ENCODE results near the gene PRSS22.

The PRSS22 gene

DNA sequence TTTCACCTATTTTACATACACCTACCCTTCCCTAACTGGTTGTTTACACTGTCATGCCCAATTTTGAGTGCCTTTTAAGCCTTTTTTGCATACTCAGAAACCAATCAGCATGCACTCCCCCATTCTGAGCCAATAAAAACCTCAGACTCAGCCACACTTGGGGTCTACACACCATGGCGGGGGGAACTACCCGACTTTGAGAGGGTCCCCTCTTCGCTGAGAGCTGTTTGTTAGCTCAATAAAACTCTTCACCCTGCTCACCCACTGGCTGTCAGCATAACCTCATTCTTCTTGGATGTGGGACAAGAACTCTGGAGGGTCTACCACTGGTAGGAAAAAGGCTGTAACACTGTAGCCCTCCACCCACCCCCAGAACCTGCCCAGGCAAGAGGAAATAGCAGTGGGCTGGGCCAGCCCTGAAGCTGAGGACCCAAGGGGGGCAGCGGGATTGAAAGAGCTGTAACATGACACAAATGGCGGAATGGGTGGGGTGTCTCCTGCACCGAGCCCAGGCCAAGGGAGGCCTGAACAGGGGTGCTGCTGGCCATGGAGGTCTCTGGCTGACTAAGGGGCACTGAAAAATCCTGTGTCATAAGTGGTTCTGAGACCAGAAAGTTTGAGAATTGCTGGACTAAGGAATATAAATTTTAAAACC is 22.0 kb upstream of the PRSS22 start:
- DNase-seq: no peak

DNA sequence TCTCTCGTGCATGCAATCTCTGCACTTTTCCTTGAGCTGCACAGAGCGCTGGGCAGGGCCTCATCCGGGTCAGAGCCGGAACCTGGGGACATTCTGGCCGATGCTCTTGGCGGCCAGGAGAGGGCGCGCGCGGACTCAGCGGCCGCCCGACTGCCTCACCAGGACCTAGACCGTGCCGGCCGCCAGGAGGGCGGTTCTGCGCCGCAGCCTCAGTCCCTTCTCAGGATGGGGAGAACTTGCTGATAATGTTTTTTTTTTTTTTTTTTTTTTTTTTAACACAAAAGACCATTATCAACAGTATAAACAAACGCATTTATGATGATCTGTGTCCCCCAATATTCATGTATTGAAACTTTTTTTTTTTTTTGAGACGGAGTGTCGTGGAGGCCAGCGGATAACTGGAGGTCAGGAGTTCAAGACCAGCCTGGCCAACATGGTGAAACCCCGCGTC is 17.0 kb upstream of the PRSS22 start:
- peak; percentile 71 for DNase-seq

DNA sequence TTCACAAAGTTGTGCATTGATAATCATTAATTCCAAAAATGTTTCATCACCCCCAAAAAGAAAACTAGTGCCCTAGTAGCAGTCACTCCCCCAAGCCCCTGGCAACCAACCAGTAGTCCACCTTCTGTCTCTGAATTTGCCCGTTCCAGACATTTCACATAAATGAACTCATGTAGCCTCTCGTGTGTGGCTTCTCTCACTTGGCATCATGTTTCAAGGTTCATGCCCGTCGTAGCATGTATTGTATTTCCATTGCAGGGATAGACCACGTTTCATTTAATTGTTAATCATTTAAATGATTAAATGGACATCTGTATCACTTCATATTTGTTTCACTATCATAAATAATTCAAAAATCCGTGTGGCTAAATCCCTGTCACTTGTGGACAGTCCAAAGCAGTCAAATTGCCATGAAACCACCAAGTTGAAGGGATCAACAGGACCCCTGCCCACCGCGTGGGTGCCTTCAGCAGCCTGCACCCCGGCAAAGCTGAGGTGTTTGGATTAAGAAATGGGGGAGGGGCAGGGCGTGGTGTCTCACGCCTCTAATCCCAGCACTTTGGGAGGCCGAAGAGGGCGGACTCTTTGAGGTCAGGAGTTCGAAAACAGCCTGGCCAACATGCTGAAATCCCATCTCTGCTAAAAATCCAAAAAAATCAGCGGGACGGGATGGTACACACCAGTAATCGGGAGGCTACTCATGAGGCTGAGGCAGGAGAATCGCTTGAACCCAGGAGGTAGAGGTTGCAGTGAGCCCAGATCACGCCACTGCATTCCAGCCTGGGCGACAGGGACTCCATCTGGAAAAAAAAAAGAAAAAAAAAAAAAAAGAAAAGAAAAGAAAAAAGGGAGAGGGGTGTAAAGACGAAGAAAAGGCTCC is 16.3 kb upstream of the PRSS22 start:
- no peak for DNase-seq

DNA sequence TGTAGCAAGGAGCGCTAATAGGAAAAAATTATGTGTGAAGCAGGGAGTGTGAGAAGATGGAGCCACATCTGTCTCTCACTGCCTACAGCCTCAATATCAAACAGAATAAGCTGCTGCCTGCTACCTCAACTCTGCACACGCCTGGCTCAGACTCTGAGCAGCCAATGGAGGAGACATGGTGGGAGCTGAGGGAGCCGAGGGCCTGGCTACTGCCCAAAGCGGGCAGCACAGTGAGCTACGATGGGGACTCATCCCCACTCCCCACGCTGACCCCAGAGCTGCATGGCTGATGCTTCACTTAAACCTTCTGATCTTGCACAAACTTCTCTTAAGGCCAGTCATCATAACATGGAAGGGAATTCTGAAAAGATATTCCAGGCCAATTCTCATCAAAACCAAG is 14.0 kb upstream of the PRSS22 start:
- DNase-seq: no peak

DNA sequence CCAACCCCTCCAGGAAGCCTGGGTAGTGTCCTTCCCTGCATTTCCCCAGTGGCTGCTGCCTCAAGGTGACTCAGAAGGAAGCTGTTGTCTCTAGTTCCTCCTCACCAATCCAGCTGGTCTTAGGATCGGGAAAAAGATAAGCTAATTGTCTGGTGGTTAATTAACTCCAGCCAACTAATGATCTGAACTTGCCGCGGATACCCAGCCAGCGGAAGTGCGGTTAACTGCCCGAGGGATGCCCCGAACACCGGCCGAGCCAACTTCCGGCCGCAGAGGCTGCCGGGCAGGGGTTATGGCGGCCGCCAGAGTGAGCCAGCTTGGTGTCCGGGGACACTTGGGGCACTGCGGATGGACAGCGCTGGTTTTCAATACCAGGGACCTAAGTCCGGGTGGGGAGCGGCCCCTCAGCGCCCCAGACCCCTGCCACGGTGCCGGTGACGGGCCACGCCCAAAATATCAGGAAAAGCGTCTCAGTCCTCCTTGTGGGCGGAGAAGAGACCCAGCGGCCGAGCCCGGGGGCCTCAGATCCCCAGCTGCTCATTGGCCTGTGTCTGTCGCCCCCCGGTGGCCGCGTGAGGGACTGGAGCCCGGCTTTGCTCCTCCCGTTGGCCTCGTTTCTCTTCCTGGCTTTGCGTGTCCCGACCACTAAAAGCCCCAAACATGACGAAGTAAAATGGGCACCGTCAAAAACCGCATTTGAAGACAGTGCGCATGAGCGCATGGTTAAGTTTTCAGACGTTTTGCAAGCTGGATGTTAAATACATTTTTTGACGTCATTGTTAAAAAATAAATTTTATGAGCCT is 10.2 kb upstream of the PRSS22 start:
- DNase-seq: peak; percentile 98

DNA sequence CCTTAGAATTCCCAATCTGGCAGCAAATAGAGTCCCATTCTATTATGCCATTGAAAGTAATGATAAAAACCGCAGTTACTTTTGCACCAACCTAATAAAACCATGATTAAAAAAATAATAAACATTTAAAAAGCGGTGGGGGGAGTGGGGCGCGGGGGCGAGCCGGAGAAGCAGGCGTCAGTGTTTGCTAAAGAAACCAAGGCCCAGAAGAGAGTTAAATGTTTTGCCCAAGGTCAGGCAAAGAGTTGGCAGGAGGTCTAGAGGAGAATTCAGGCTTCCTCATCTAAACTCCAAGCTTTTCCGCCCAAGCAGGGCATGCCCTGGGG is 9.7 kb upstream of the PRSS22 start:
- no peak for DNase-seq

DNA sequence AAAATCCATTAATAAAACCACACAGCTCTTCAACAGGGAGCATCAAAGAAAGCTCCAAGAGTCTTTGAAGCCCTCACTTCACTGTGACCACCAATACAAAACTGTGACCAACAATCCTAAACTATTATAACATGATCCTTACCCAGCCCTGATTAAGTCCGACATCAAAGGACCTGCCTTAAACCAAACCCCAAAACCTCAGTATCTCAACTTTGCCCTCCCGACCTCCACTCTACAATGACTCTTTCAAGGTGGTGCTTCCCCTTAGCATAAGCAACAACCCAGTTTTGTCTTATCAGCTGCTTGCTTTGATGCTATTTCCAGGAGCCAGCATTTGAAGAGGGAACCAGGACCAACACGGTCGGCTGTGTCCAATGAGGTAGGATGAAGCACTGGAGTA is 8.5 kb upstream of the PRSS22 start:
- no peak for DNase-seq

DNA sequence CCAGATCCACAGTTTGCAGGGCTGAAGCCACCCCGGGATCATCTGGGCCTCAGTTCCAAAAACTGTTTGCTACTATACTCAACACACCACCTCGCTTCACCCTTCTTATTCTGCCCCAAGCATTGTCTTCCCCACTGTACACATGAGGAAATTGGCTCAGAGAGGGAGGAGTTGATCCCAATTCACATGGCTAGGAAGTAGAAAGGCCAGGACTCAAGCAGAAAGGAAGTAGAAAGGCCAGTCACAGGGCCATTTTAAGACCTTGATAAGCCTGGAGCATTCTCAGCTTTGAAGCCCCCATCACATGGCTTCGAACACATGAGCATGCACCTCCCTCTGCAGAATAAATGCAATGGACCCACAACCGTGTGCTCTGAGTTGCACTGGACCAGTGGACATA is 7.7 kb upstream of the PRSS22 start:
- no peak for DNase-seq

DNA sequence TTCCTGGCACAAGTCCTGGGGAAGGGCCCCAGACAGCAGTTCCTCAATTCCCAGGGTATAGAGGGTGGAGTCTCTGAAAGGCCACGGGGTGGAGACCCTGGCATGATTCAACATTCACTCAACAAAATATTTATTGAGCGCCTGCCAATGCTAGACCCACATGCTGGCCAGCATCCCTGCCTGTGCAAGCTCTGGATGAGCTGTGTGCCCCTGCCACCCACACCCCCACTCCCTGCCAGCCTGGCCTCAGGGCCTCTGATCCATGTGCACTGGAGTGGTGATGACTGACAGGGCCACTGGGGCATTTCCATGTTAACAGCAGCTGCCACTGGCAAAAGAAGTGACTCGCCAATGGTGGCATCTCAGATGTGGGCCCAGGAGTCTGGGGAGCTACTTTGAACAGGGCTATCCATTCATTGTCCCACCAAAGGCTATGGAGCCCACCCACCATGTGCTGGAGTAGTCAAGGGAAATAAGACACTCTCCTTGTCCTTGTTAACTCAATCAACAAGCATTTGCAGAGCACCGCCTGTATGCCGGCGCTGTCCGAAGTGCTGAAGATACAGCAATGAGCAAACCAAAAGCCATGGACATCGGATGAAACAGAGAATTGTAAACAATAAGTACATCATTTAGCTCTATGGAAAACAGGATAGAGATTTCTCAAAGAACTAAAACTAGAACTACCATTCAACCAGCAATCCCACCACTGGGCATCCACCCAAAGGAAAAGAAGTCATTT is 3.0 kb upstream of the PRSS22 start:
- no peak for DNase-seq

DNA sequence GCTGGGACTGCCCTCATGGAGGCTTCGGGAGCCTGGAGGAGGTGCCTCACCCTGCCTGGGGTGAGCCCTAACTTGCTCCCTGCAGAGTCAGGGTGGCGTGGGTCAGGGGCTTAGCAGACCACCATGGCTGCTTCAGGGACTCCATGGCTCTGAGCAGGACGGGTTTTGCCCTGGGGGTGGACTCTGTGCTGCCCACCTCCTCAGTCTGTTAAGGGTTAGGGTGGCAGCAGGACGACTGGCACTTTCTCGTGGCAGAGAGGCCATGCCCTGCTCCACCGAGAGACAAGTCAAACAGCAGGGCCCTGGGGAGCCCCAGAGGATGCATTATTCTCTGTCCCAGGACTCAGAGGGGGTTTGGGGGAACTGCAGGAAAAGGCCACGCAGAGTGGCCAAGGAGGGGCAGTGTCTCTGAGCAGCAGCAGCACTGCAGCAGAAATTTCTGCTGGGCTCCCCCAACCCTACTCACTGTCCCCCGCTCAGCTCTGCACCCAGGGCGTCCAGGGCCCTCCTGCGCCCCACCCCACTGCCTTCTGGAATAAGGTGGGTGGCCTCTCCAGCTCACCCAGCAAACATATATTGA is 1.8 kb upstream of the PRSS22 start:
- DNase-seq: no peak

DNA sequence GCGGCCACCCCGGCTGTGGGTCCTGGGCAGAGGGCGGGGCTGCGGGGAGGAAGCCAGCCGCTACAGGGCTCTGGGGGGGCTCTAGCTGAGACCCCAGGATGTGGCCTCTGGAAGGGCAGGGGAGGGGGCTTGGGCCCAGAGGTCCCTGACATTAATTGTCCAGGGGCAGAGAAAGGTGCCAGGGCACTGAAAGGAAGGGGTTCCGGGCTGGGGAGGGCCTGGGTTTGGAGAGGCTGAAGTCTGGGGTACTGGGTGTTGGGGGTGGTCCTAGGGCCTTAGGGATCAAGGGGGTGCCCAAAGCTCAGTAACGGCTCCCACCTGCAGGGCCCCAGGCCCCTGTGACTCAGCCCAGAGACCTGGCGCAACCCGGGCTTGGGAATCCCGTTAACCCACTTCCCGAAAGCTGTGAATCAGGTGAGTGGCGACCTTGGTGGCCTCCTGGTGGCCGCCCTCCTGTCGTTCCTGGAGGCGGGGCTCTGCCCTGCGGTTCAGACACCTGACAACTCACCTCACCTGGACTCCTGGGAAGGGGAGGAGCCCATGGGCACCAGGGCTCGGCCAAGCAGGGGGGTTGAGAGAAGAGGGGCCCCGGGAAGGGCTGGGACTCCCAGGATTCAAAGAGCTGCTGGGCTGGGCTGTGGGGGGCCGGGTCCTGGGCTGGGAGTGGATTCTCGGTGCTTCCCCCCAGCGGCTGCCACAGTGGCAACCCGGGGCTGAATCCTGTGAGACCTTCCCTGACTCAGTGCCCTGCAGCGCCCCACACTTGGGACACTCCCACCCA is 465 bp upstream of the PRSS22 start:
- DNase-seq: no peak

DNA sequence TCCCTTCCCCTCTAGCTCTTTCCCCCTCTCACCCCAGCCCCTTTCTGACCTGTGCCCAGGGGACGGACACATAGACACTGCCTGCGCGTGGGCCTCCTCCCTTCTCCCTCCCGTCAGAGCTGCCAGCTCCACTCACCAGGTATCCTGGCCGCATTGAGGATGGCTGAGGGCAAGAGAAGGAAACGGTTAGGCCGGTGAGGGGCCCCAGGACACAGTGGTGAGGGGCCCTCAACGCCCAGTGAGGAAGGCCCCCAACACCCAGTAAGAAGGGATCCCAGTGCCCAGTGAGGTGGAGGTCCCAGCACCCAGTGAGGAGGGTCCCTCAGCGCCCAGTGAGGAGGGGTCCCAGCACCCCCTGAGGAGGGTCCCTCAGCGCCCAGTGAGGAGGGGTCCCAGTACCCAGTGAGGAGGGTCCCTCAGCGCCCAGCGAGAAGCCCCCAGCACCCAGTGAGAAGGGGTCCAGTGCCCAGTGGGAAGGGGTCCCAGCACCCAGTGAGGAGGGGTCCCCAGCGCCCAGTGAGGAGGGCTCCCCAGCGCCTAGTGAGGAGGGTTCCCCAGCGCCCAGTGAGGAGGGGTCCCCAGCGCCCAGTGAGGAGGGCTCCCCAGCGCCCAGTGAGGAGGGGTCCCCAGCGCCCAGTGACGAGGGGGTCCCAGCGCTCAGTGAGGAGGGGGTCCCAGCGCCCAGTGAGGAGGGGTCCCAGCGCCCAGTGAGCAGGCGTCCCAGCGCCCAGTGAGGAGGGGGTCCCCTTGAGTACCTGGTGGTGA is 1.1 kb downstream of the PRSS22 start:
- DNase-seq: no peak

DNA sequence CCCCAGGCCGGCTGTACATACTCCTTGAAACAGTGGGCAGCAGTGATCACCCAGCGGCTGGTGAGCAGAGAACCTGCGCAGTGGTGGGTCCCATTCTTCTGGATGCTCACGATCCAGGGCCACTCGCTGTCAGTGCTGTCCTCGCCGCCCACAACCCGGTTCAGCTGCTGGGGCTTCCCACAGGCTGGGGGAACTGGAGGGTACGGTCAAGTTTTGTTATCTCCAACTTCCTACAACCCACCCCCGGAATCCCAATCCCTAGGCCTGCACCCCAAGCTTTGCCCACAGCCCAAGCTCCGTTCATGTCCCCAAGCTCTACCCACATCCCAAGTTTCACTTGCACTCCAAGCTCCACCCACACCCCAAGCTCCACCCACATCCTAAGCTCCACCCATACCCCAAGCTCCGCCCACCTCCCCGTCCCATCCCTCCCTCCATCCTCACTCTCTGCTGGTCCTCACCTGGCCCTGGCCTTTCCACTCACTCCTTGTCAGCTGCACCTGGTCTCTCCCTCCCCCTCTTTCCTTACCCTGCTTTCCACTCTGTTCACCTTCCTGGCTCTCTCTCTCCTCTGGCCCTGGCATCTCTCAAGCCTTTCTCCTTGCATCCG is 1.8 kb downstream of the PRSS22 start:
- DNase-seq: peak; percentile 30

DNA sequence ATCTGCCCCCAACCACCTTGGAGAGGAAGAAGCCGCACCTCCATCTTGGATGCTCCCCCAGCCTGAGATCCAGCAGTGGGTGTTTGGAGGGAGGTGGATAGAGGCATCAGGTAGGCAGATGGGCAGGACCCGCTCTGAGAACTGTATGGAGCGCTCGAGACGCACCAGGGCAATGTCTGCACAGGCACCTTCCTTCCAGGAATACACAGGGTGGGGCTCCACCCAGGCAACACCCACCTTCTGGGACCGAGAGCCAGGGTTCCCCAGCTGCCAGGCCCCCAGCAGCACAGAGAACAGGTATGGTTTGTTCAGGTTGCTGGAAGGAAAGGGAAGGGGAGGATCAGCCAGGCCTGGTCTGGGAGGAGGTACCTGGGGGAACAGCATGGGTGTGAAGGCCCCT is 2.4 kb downstream of the PRSS22 start:
- no peak for DNase-seq

DNA sequence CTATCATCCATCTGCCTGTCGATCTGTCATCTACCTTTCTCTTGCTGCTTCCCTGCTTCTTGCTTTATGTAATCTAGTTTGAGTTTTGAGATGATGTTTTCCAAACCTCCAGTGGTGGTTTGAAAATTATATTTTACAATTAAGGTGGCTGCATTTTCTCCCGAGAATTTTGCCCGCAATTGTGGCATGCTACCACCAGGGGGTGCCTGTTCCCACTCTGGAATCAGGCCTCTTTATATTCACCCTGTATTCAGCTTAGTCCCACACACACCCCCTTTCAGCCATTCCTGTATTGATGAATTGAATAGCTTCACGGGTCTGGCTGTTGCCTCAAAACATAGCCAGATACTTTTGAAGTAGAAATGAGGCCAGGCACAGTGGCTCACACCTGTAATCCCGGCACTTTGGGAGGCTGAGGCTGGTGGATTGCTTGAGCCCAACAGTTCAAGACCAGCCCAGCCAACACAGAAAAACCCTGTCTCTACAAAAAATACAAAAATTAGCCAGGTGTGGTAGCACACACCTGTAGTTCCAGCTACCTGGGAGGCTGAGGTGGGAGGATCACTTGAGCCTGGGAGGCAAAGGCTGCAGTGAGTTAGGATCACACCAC is 3.2 kb downstream of the PRSS22 start:
- no peak for DNase-seq

DNA sequence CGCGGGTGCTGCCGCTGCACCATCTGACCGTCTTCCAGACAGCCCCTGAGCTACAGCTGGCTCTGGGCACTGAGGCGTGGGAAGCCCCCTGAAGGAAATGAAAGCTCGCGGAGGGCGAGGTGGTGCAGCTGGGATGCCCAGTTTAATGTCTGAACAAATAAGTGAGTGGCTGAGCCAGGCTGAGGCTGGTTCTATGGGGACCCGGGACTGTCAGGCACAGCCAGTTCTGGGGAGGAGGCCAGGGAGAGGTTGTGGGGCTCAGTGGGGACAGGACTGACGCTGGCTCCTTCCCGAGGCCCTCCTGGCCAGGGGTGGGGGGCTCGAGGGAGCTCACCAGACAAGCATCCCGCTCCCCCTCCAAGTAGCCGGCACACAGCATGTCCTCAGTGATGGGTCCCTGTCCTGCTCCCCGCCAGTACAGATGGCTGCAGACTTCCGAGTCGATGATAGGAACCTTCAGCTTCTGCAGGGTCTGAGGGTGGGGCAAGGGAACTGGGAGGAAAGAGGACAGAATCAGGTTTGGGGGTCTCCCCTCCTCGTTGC is 4.4 kb downstream of the PRSS22 start:
- no peak for DNase-seq

DNA sequence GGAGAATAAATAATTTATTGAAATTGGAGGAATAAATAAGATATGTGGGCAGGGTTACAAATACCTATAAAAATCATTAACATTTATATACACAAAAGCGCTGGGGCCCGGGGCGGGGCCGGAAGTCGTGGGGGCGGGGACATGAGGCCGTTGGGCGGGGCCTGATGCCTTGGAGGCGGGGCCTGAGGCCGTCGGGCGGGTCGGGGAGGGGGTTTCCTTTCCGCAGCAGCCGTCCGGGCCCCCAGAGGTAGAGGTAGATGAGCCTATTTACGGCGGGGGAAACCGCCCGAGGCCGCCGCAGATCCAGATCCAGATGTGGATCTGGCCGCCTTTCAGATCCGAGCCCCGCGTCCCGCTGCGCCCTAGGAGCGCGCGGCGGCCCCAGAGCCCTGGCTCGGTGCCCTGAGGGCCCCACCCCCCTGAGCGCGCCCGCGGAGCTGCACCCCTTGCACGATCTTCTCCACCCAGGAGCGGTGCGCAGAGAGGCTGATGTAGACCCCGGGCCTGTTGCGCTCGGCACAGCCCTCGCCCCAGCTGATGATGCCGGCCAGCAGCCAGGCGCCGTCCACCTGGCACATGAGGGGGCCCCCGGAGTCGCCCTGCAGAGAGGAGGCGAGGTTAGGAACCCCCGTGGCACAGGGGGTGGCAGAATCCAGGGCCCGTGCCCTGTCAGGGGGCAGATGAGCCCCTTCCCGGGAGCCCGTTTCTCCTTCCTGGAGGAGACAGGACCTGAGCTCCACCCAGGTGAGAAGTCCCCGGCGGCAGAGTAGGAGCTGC is 5.1 kb downstream of the PRSS22 start:
- no peak for DNase-seq

DNA sequence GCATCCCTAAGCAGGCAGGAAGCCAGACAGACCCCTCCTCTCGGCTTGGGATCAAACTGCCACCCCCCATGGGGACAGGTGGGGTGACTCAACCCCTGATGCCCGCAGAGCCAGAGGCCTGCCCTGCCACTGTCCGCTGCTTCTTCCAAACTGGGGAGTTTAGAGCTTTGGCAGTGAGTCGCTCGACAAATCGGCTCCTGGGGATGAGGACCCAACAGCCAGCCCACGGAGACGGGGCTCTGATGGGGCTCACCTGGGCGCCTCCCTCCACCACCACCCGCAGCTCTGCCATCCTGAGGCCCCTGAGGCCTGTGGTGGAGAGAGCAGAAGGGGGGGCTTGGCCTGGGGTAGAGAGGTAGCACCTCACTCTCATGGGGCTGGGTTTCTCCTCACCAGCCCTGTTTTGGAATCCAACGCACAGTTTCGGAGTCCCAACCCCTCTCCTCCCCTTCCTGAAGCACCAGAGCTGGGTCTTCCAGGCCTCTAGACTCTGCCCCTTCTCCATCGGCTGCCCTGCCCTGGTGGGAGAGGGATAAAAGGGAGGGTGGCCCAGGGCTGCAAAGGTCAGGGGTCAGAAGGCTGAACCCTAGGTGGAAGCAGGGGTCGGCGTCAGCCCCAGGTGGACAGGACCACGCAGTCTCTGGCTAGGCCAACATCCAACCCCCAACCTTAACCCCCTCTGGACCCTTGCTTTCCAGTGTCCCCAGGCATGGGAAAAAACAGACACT is 5.8 kb downstream of the PRSS22 start:
- no peak for DNase-seq

Measured in activated naive CD4-positive, alpha-beta T cell treated with Interleukin-2 at 50 U/mL for 16 hours (primary cell).